ENCODE data around the gene RIMBP3C. TPM values are rescaled to one million over a fixed set of nuclear protein-coding genes. Genes with fewer than 3 reads are reported as not detected.
"Not testable (repeated sequence)": the region's sequence is repeated elsewhere in the genome, so short reads cannot be mapped to it uniquely, and the experiment has no call there.

The RIMBP3C gene
- total RNA-seq, 1 donor from 2014 or later: 0.23 TPM

DNA sequence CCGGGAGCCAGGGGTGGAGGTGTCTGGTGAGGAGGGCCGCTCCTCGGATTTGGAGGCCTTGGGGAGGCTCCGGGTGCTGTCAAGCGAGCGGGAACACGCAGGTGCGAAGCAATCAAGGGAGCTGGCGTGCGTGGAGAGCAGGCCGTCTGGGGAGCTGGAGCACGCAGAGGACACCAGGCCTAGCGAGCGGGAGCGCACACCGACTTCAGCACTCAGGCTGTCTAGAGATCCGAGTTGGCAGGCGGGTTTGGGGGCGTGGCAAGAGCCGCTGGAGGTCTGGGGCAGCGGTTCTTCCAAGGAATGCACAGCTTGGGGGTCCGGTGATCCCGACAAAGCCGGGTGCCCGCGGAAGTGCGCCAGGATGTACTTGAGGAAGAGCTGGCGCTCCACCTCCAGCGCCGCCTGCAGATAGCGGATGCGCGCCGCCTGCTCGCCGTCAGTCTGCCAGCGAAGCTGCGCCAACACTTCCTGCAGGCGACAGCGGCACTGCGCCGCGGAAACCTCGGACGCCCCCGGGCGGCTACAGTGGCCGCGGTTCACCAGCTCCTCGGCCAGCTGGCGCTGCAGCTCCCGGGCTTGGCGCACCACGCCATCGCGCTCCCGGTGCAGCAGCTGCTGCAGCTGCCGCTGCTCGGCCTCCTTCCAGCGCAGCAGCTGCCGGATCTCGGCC is 1.1 kb downstream of the RIMBP3C start:
- not testable (repeated sequence) for FAIRE-seq; H3K36me3 Mint-ChIP-seq (ENCODE audit: low read depth, unreplicated experiment); H3K9me3 ChIP-seq (ENCODE audit: insufficient read depth, low read depth, low read length); H3K4me3 ChIP-seq (ENCODE audit: insufficient read depth, low read depth, low read length); DNase-seq (ENCODE audit: low read depth); H3K27me3 Mint-ChIP-seq (ENCODE audit: low read depth, unreplicated experiment); H3K36me3 ChIP-seq (ENCODE audit: insufficient read depth, low read length); H3K4me3 Mint-ChIP-seq (ENCODE audit: unreplicated experiment); H3K27me3 ChIP-seq (ENCODE audit: insufficient read depth, low read length); H4K20me1 ChIP-seq (ENCODE audit: insufficient read depth, low read length); H3K27ac ChIP-seq (ENCODE audit: low read depth, low read length); H3K4me1 ChIP-seq (ENCODE audit: insufficient read depth, low read length); H2AFZ ChIP-seq (ENCODE audit: low read depth, low read length); H3K27ac Mint-ChIP-seq (ENCODE audit: unreplicated experiment); H3K4me2 ChIP-seq (ENCODE audit: low read length); H3K9me3 Mint-ChIP-seq (ENCODE audit: unreplicated experiment); H3K9ac ChIP-seq (ENCODE audit: low read length); H3K79me2 ChIP-seq (ENCODE audit: insufficient read depth, low read length); H3K4me1 Mint-ChIP-seq (ENCODE audit: low read depth, unreplicated experiment)

DNA sequence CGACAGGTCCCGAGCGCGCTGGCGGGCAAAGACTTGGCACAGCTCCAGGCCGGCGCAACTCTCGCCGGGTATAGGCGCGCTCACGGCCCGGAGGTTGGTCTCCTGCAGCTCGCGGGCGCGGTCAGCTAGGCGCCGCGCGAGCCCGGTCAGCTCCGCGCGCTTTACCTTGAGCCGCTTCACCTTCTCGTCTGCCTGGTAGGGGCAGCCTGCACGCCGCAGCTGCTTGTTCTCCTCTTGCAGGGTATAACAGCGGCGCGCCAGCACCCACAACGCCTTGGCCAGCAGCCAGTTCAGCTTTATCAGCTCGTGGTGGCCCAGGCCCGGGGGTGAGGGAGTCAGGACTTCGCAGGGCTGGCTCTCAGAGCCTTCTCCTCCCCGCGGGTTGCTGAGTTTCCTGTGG is 1.7 kb downstream of the RIMBP3C start:
- not testable (repeated sequence) for H3K4me3 ChIP-seq (ENCODE audit: insufficient read depth, low read depth, low read length); H3K4me2 ChIP-seq (ENCODE audit: low read length); H3K27me3 Mint-ChIP-seq (ENCODE audit: low read depth, unreplicated experiment); H3K27me3 ChIP-seq (ENCODE audit: insufficient read depth, low read length); H3K9ac ChIP-seq (ENCODE audit: low read length); H3K9me3 ChIP-seq (ENCODE audit: insufficient read depth, low read depth, low read length); H3K4me1 Mint-ChIP-seq (ENCODE audit: low read depth, unreplicated experiment); H2AFZ ChIP-seq (ENCODE audit: low read depth, low read length); H3K36me3 Mint-ChIP-seq (ENCODE audit: low read depth, unreplicated experiment); H4K20me1 ChIP-seq (ENCODE audit: insufficient read depth, low read length); H3K79me2 ChIP-seq (ENCODE audit: insufficient read depth, low read length); DNase-seq (ENCODE audit: low read depth); H3K4me3 Mint-ChIP-seq (ENCODE audit: unreplicated experiment); FAIRE-seq; H3K36me3 ChIP-seq (ENCODE audit: insufficient read depth, low read length); H3K4me1 ChIP-seq (ENCODE audit: insufficient read depth, low read length); H3K27ac ChIP-seq (ENCODE audit: low read depth, low read length); H3K9me3 Mint-ChIP-seq (ENCODE audit: unreplicated experiment); H3K27ac Mint-ChIP-seq (ENCODE audit: unreplicated experiment)

DNA sequence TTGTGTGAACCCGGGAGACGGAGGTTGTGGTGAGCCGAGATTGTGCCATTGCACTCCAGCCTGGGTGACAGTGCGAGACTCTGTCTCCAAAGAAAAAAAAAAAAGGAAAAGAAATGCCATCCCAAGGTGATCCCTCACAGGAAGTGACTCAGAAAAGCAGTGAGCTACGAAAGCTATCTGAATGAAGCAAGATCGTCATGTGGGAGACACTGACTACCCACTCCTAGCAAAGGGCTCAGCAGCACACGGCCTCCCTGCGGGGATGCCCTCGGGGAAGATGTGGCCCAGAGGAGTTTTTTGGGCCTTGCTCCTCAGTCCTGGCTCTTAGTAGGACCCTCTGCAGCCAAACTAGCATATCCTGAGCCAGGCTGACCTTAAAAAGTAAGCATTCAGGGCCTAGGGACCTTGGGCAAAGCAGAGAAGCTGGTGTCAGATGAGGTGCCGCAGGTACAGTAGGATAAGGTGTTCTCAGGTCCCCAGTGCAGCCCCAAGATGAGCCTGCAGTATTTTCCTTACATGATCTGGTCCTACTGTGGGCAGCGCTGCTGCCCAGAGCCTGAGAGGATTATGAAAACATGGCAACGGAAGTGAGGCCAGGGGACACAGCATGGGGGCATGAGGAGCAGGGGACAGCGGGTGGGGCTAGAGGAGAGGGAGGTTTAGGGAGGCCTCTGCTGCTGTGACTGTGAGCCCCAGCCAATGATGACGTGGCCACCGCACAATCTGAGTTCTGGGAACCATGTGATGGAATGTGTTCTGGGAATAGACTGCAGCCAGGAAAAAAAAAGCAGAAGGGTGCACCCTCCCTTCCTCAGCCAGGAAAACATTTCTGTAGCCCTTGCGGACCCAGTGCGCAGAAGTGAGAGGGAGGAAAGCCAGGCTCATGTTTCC is 6.6 kb downstream of the RIMBP3C start:
- not testable (repeated sequence) for H2AFZ ChIP-seq (ENCODE audit: low read depth, low read length); H3K9me3 ChIP-seq (ENCODE audit: insufficient read depth, low read depth, low read length); FAIRE-seq; H3K36me3 Mint-ChIP-seq (ENCODE audit: low read depth, unreplicated experiment); H3K79me2 ChIP-seq (ENCODE audit: insufficient read depth, low read length); H3K27me3 Mint-ChIP-seq (ENCODE audit: low read depth, unreplicated experiment); H3K9me3 Mint-ChIP-seq (ENCODE audit: unreplicated experiment); DNase-seq (ENCODE audit: low read depth); H3K4me2 ChIP-seq (ENCODE audit: low read length); H3K27ac ChIP-seq (ENCODE audit: low read depth, low read length); H3K27ac Mint-ChIP-seq (ENCODE audit: unreplicated experiment); H3K4me3 Mint-ChIP-seq (ENCODE audit: unreplicated experiment); H3K4me1 ChIP-seq (ENCODE audit: insufficient read depth, low read length); H3K36me3 ChIP-seq (ENCODE audit: insufficient read depth, low read length); H3K4me3 ChIP-seq (ENCODE audit: insufficient read depth, low read depth, low read length); H3K9ac ChIP-seq (ENCODE audit: low read length); H4K20me1 ChIP-seq (ENCODE audit: insufficient read depth, low read length); H3K4me1 Mint-ChIP-seq (ENCODE audit: low read depth, unreplicated experiment); H3K27me3 ChIP-seq (ENCODE audit: insufficient read depth, low read length)

DNA sequence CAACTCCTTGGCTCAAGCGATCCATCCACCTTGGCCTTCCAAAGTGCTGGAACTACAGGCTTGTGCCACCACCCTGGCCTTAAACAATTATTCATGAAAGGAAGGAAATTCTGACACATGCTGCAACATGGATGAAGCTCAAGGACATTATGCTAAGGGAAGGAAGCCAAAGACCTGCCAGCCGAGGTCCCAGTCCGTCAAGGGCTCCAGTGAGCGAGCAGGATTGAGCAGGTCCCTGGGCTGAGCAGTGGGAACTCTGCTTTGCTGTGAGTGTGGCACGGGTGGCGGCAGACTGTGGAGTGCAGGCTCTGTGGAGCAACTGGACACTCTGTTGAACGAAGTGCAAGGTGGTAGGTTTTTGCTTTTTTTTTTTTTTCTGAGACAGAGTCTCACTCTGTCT is 11.4 kb downstream of the RIMBP3C start:
- not testable (repeated sequence) for H3K36me3 Mint-ChIP-seq (ENCODE audit: low read depth, unreplicated experiment); H4K20me1 ChIP-seq (ENCODE audit: insufficient read depth, low read length); FAIRE-seq; H3K4me1 Mint-ChIP-seq (ENCODE audit: low read depth, unreplicated experiment); H3K9me3 Mint-ChIP-seq (ENCODE audit: unreplicated experiment); H3K36me3 ChIP-seq (ENCODE audit: insufficient read depth, low read length); H3K79me2 ChIP-seq (ENCODE audit: insufficient read depth, low read length); DNase-seq (ENCODE audit: low read depth); H3K4me1 ChIP-seq (ENCODE audit: insufficient read depth, low read length); H3K9me3 ChIP-seq (ENCODE audit: insufficient read depth, low read depth, low read length); H3K27ac Mint-ChIP-seq (ENCODE audit: unreplicated experiment); H3K4me3 ChIP-seq (ENCODE audit: insufficient read depth, low read depth, low read length); H2AFZ ChIP-seq (ENCODE audit: low read depth, low read length); H3K27me3 Mint-ChIP-seq (ENCODE audit: low read depth, unreplicated experiment); H3K4me2 ChIP-seq (ENCODE audit: low read length); H3K27me3 ChIP-seq (ENCODE audit: insufficient read depth, low read length); H3K27ac ChIP-seq (ENCODE audit: low read depth, low read length); H3K9ac ChIP-seq (ENCODE audit: low read length); H3K4me3 Mint-ChIP-seq (ENCODE audit: unreplicated experiment)

DNA sequence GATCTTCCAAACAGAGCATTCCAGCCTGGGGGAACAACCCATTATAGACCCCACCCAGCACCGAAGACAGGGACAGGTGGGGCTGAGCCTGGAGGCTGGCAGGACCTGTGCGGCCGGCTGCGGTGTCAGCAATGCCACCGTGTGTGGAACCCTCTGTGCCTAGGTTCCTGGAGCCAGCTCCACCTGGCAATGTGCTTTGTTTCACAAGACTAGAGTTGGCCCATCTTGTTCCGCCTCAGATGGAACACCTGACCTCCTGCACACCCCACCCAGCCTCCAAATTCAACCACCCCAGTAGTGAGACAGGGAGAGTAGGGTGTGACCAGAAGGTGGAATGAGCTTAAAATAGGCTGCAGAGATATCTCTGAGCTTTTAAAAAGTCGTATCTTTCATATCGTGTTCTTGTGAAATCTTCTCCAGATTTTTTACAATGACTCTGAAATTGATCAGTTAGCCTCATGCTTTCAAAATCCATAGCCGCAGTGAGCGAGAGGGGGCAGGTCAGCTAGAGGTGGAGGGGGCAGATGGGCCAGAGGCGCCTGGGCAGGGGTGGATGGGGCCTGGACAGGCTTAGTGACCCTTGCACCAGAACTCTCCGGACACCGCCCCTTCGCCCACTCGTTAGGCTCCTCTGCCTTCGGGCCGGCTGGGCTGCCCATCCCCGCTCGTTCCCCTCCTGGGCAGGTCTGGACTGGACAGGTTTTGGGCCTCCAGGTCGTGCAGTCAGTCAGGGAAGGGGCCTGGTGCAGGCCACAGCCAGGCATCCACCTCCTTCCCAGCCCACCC is 18.2 kb downstream of the RIMBP3C start:
- not testable (repeated sequence) for H3K27ac ChIP-seq (ENCODE audit: low read depth, low read length); FAIRE-seq; DNase-seq (ENCODE audit: low read depth); H3K9me3 Mint-ChIP-seq (ENCODE audit: unreplicated experiment); H3K79me2 ChIP-seq (ENCODE audit: insufficient read depth, low read length); H3K27ac Mint-ChIP-seq (ENCODE audit: unreplicated experiment); H3K4me1 Mint-ChIP-seq (ENCODE audit: low read depth, unreplicated experiment); H3K36me3 Mint-ChIP-seq (ENCODE audit: low read depth, unreplicated experiment); H3K4me3 Mint-ChIP-seq (ENCODE audit: unreplicated experiment); H3K4me3 ChIP-seq (ENCODE audit: insufficient read depth, low read depth, low read length); H3K27me3 ChIP-seq (ENCODE audit: insufficient read depth, low read length); H4K20me1 ChIP-seq (ENCODE audit: insufficient read depth, low read length); H3K4me2 ChIP-seq (ENCODE audit: low read length); H2AFZ ChIP-seq (ENCODE audit: low read depth, low read length); H3K9me3 ChIP-seq (ENCODE audit: insufficient read depth, low read depth, low read length); H3K27me3 Mint-ChIP-seq (ENCODE audit: low read depth, unreplicated experiment); H3K36me3 ChIP-seq (ENCODE audit: insufficient read depth, low read length); H3K9ac ChIP-seq (ENCODE audit: low read length); H3K4me1 ChIP-seq (ENCODE audit: insufficient read depth, low read length)

Measured in astrocyte (in vitro differentiated cells and primary cell).